PFSK-1 (cell line): ENCODE data around the gene MAP4K4.

Experiments used
- POLR2AphosphoS5 ChIP-seq: IDR thresholded peaks from 2 replicates; pipeline ENCODE4 v1.6.1; 2012; ENCODE audit warnings: low read depth, mild to moderate bottlenecking, control low read depth, low read length, moderate library complexity
- TAF1 ChIP-seq: IDR thresholded peaks from 2 replicates; pipeline ENCODE4 v1.6.1; 2012; ENCODE audit warnings: low read length, control low read depth, borderline replicate concordance; ENCODE audit not compliant: insufficient read depth

DNA sequence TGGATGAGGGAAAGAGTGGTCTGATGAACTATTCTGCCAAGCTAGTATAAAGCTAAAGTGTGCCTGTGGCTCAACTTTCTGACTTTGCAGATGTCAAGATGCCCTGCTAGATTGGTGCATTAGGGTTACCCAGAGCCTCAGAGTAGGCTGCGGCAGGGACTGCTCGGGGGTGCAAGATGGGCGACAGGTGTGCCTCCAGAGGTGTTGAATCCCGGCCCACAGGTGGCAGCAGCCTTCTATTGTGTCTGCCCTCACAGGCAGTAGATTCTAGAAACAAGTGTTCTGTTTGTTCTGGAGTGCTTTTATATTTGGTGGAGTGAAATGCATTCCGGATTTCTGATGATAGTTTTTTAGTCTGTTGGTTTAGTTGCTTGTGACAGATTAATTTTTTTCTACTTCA, 162.7 kb downstream of the MAP4K4 start:
- TF ChIP-seq POLR2AphosphoS5, result no peak
- TF ChIP-seq TAF1, result no peak
